T-helper 17 cell (primary cell): ENCODE measurements around the gene GLT8D1. TPM values are rescaled to one million over a fixed set of nuclear protein-coding genes. Genes with fewer than 3 reads are reported as not detected.
"Not testable (repeated sequence)": the region's sequence is repeated elsewhere in the genome, so short reads cannot be mapped to it uniquely, and the experiment has no call there.

Experiments
- ATAC-seq: fragments of 150-1000 bp; cut with Tn5 transposase; 2 replicates; pipeline ENCODE4 v1.10.0; 2021; ENCODE audit warnings: mild to moderate bottlenecking, moderate library complexity
- DNase-seq, 3 donors: peaks; one replicate each; pipeline versions ENCODE4 v3.0.0 to v3.0.0-alpha.2; 2020 to 2021
- H3K9me3 ChIP-seq: one replicate; pipeline ENCODE4 v1.7.0; 2013; ENCODE audit warnings: low read length, mild to moderate bottlenecking; ENCODE audit not compliant: control insufficient read depth, poor library complexity, severe bottlenecking
- H3K27ac Mint-ChIP-seq: one replicate; pipeline ENCODE4 v1.8.0; 2022; ENCODE audit warnings: mild to moderate bottlenecking, moderate library complexity, mixed read lengths
- H3K27me3 Mint-ChIP-seq: one replicate; pipeline ENCODE4 v1.8.0; 2022; ENCODE audit warnings: mixed read lengths
- H3K36me3 Mint-ChIP-seq: one replicate; pipeline ENCODE4 v1.8.0; 2022; ENCODE audit warnings: low read depth, mixed read lengths
- H3K4me1 Mint-ChIP-seq: one replicate; pipeline ENCODE4 v1.8.0; 2022; ENCODE audit warnings: mild to moderate bottlenecking, mixed read lengths
- H3K4me3 Mint-ChIP-seq: one replicate; pipeline ENCODE4 v1.8.0; 2022; ENCODE audit warnings: mild to moderate bottlenecking, moderate library complexity, mixed read lengths
- total RNA-seq, 4 donors: library from RNA in 2 of 4; stranded (reverse) in 2 of 4; gene quantifications; one replicate each; pipeline ENCODE4 v1.2.3 and lab custom pipeline; 2022 to 2026

GLT8D1 gene
- total RNA-seq, 2 donors from 2014 or later, result 18.9 to 23.0 TPM

GRCh38 chr3:52682016-52682415 is 23.6 kb downstream of the GLT8D1 start:
- Mint-ChIP-seq H3K27ac (peak overlapping the region; percentile 39), H3K4me3 (no peak overlapping the region), H3K4me1 (peaks cover 40% of the 10 kb centered on the region), H3K27me3 (no peaks in the 10 kb centered on the region), H3K36me3 (peaks cover 3% of the 10 kb centered on the region)
- H3K9me3 ChIP-seq, result no peaks in the 10 kb centered on the region
- DNase-seq (no peak), ATAC-seq (no peak)

- H3K9me3 ChIP-seq, result no peaks in the 10 kb centered on the region
- H3K27me3 Mint-ChIP-seq, result no peaks in the 10 kb centered on the region
- H3K36me3 Mint-ChIP-seq, result peaks cover 5% of the 10 kb centered on the region
- DNase-seq (no peak), ATAC-seq (no peak)
- no peak overlapping the region for H3K4me3 Mint-ChIP-seq
- peak overlapping the region; percentile 39 for H3K27ac Mint-ChIP-seq
- peaks cover 41% of the 10 kb centered on the region for H3K4me1 Mint-ChIP-seq
Measured at GRCh38 chr3:52681596-52681995, 24.0 kb downstream of the GLT8D1 start.

DNA sequence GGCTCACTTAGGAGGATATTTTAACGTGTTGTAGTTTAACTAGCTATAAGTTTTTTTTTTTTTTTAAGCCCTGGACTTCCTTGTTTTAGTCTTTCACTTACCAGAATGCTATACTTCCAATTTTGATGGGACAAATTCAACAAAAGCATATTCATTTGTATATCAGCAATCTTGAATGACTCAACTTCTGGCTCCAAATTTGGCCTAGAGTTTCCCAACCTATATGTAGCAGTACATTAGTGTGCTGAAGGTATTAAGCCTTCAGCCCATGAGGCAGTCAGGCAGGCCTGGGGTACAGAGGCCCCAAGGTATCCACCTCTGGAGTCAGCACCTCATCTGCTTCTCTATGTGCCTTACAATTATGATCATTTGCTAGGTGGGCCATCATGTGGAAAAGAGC is 25.8 kb downstream of the GLT8D1 start:
- H3K36me3 Mint-ChIP-seq, result peaks cover 10% of the 10 kb centered on the region
- no peaks in the 10 kb centered on the region for H3K27me3 Mint-ChIP-seq
- H3K27ac Mint-ChIP-seq, result peak overlapping the region; percentile 27
- H3K9me3 ChIP-seq, result no peaks in the 10 kb centered on the region
- DNase-seq (no peak), ATAC-seq (no peak)
- H3K4me1 Mint-ChIP-seq, result peaks cover 36% of the 10 kb centered on the region
- peak overlapping the region; percentile 31 for H3K4me3 Mint-ChIP-seq

DNA sequence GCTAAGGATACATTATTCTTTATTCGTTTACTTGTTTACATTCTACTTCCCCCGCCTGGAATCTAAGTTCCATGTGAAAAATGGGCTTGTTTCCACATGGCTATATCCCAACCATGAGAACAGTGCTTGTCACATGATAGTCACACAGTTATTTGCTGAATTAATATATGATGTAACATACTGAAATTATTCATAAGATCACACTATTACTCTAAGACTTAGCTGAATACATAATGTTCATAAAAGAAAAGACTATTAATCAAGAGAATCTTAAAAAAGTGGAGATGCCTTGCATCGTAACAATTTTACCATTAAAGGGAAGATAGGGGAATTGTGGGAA is 26.4 kb downstream of the GLT8D1 start:
- no peaks in the 10 kb centered on the region for H3K27me3 Mint-ChIP-seq
- H3K27ac Mint-ChIP-seq, result peak overlapping the region; percentile 27
- no peak overlapping the region for H3K4me3 Mint-ChIP-seq
- H3K36me3 Mint-ChIP-seq, result peaks cover 10% of the 10 kb centered on the region
- ATAC-seq, result no peak
- peaks cover 32% of the 10 kb centered on the region for H3K4me1 Mint-ChIP-seq
- no peaks in the 10 kb centered on the region for H3K9me3 ChIP-seq
- no peak for DNase-seq

DNA sequence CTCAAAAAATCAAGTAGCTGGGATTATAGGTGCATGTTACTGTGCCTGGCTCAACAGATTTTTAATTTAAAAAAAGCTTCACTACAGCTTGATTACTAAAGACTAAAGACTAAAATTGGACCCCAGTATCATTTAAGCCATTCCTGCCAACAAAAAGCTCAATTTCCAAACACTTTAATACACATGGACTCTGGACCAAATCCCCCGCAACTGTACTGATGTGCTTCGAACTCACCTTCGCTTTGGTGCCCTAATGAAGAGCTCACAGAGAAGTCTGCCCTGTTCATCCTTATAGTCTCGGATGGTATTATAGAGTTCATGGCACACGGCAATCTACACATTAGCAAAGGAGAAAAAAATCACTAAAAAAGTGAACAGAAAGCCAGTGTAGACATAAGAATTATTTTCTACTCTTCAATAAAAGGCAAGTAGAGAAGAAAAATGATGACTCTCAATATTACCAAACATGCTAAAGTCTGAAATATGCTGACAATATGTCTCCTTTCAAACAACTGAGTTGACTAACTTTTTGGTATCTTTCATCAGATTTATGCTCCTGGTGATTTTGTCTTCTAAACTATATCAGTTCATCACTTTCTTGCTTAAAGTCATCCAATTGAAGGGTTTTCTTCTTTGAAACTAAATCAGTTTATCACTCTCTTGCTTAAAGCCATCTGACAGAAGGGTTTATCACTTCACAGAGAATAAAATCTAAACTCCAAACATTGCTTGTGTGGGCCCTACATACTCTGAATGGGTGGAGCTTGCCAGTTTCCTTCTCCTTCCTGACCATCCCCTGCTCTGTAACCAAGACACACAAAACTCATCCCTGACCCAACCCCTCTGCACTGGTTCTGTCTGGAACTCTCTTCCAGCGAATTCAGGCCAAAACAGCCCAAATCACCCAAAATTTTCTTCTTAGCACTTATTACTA is 27.1 kb downstream of the GLT8D1 start:
- H3K4me3 Mint-ChIP-seq, result no peak overlapping the region
- H3K36me3 Mint-ChIP-seq, result peaks cover 10% of the 10 kb centered on the region
- H3K27me3 Mint-ChIP-seq, result no peaks in the 10 kb centered on the region
- no peaks in the 10 kb centered on the region for H3K9me3 ChIP-seq
- ATAC-seq, result no peak
- no peak for DNase-seq
- H3K27ac Mint-ChIP-seq, result peak overlapping the region; percentile 27
- peaks cover 32% of the 10 kb centered on the region for H3K4me1 Mint-ChIP-seq

- DNase-seq, H3K27me3 Mint-ChIP-seq, H3K9me3 ChIP-seq, H3K4me3 Mint-ChIP-seq, ATAC-seq: not testable (repeated sequence)
- H3K4me1 Mint-ChIP-seq, result peaks cover 33% of the 10 kb centered on the region
- peaks cover 10% of the 10 kb centered on the region for H3K36me3 Mint-ChIP-seq
- H3K27ac Mint-ChIP-seq, result peak overlapping the region; percentile 24
Measured at GRCh38 chr3:52676201-52676600, 29.4 kb downstream of the GLT8D1 start.

GRCh38 chr3:52671676-52672075 is 33.9 kb downstream of the GLT8D1 start:
- Mint-ChIP-seq H3K27me3 (no peaks in the 10 kb centered on the region), H3K27ac (peak overlapping the region; percentile 76), H3K4me3 (no peak overlapping the region), H3K4me1 (peaks cover 30% of the 10 kb centered on the region), H3K36me3 (peaks cover 9% of the 10 kb centered on the region)
- DNase-seq (no peak), ATAC-seq (no peak)
- H3K9me3 ChIP-seq, result no peaks in the 10 kb centered on the region

- DNase-seq (no peak), ATAC-seq (peak; percentile 80)
- H3K27ac Mint-ChIP-seq, result peak overlapping the region; percentile 91
- H3K4me3 Mint-ChIP-seq, result no peak overlapping the region
- H3K27me3 Mint-ChIP-seq, result no peaks in the 10 kb centered on the region
- H3K36me3 Mint-ChIP-seq, result peaks cover 7% of the 10 kb centered on the region
- H3K4me1 Mint-ChIP-seq, result peaks cover 27% of the 10 kb centered on the region
- no peaks in the 10 kb centered on the region for H3K9me3 ChIP-seq
Measured at GRCh38 chr3:52670621-52671521, 34.7 kb downstream of the GLT8D1 start.

- Mint-ChIP-seq H3K4me3 (no peak overlapping the region), H3K27me3 (no peaks in the 10 kb centered on the region), H3K4me1 (peaks cover 10% of the 10 kb centered on the region), H3K27ac (peak overlapping the region; percentile 53), H3K36me3 (peaks cover 8% of the 10 kb centered on the region)
- DNase-seq, result no peak
- no peaks in the 10 kb centered on the region for H3K9me3 ChIP-seq
- ATAC-seq, result no peak
Measured at GRCh38 chr3:52663098-52663497, 42.5 kb downstream of the GLT8D1 start.

DNA sequence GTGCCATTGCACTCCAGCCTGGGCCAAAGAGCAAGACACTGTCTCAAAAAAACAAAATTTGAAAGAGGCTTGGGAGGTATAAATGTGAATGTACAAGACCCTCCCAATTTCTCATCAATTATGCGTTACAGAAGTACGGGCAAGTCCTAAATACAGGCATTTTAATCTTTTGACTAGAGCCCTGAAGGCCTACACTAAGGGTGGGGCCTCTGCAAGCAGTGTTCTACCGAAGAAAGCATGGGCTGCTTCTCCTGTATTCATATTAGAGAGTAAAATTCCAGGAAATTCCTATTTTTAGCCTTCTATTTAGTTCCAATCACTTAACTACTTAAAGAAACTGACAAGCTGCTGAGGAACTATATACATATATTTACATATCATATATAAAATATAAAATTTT is 45.5 kb downstream of the GLT8D1 start:
- Mint-ChIP-seq H3K4me3 (no peak overlapping the region), H3K4me1 (peaks cover 11% of the 10 kb centered on the region), H3K27ac (no peak overlapping the region), H3K36me3 (peaks cover 8% of the 10 kb centered on the region), H3K27me3 (no peaks in the 10 kb centered on the region)
- DNase-seq (no peak), ATAC-seq (no peak)
- no peaks in the 10 kb centered on the region for H3K9me3 ChIP-seq

GRCh38 chr3:52655895-52656294 is 49.7 kb downstream of the GLT8D1 start:
- H3K27ac Mint-ChIP-seq, result peak overlapping the region; percentile 32
- DNase-seq (no peak), ATAC-seq (no peak)
- H3K4me3 Mint-ChIP-seq, result no peak overlapping the region
- peaks cover 4% of the 10 kb centered on the region for H3K4me1 Mint-ChIP-seq
- no peaks in the 10 kb centered on the region for H3K9me3 ChIP-seq
- no peaks in the 10 kb centered on the region for H3K27me3 Mint-ChIP-seq
- H3K36me3 Mint-ChIP-seq, result peaks cover 6% of the 10 kb centered on the region

DNA sequence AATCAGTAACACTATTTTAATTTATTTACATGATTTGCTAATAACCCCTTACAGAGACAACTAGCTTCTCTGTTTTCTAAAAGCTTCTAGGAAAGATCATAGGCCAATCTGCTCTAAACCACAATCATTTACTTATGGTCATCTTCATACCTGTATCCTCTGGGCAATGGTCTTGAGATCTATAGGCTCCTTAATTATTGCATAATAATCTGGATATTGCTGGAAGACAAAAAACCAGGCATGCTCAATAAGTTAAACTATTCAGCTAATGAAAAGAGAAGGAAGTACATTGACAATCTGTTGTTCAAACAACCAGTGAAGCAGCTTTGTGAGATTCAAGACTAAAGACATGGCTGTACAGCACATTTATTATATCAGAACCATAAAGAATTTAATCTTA is 54.0 kb downstream of the GLT8D1 start:
- Mint-ChIP-seq H3K27me3 (no peaks in the 10 kb centered on the region), H3K4me3 (no peak overlapping the region)

DNA sequence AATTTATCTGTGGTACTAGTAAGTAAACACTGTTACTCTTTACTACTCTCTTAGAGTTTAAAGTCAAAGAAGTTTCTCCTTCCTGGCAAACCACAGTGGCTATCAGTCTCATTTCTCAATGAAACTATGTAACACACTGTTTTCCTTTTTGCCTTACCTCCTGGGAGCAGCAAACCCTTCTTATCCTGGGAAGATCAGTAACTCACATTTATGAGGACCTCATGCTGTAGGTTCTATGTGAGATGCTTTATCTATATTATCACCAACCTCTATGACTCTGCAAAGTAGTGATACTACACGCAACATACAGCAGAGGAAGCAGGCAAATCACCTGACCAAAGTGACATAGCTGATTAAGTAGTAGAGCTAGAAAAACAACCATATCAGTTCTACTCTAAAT is 55.2 kb downstream of the GLT8D1 start:
- Mint-ChIP-seq H3K27ac (peak overlapping the region; percentile 67), H3K36me3 (peaks cover 14% of the 10 kb centered on the region), H3K4me1 (peaks cover 5% of the 10 kb centered on the region), H3K27me3 (no peaks in the 10 kb centered on the region), H3K4me3 (no peak overlapping the region)
- DNase-seq (no peak), ATAC-seq (no peak)
- no peaks in the 10 kb centered on the region for H3K9me3 ChIP-seq

More for the DNA sequence above, 54.0 kb downstream of the GLT8D1 start:
- peaks cover 16% of the 10 kb centered on the region for H3K36me3 Mint-ChIP-seq
- no peak overlapping the region for H3K27ac Mint-ChIP-seq
- H3K9me3 ChIP-seq, result no peaks in the 10 kb centered on the region
- DNase-seq (no peak), ATAC-seq (no peak)
- peaks cover 7% of the 10 kb centered on the region for H3K4me1 Mint-ChIP-seq
